ENCODE results near the gene DYNC2I2.
A peak's percentile ranks its signal among the peaks of the same experiment; 100 is the strongest.
"Not testable (repeated sequence)": the region's sequence is repeated elsewhere in the genome, so short reads cannot be mapped to it uniquely, and the experiment has no call there.

DYNC2I2 gene

GRCh38 chr9:128685636-128686489, 29.2 kb upstream of the DYNC2I2 start:
- no peak for DNase-seq (ENCODE audit: low spot score)

GRCh38 chr9:128684325-128685199, 27.9 kb upstream of the DYNC2I2 start:
- DNase-seq (ENCODE audit: low spot score) = peak; percentile 78

GRCh38 chr9:128684065-128684324, 27.3 kb upstream of the DYNC2I2 start:
- no peak for DNase-seq (ENCODE audit: low spot score)

GRCh38 chr9:128683340-128684064, 26.9 kb upstream of the DYNC2I2 start:
- peak; percentile 74 for DNase-seq (ENCODE audit: low spot score)

- DNase-seq (ENCODE audit: low spot score) = no peak
Measured at GRCh38 chr9:128677794-128678193, 21.1 kb upstream of the DYNC2I2 start.

- DNase-seq (ENCODE audit: low spot score) = no peak
Measured at GRCh38 chr9:128675382-128675781, 18.7 kb upstream of the DYNC2I2 start.

- no peak for DNase-seq (ENCODE audit: low spot score)
Measured at GRCh38 chr9:128669786-128670185, 13.1 kb upstream of the DYNC2I2 start.

- not testable (repeated sequence) for DNase-seq (ENCODE audit: low spot score)
Measured at GRCh38 chr9:128666481-128666941, 9.9 kb upstream of the DYNC2I2 start.

- DNase-seq (ENCODE audit: low spot score) = no peak
Measured at GRCh38 chr9:128657796-128658195, 1.1 kb upstream of the DYNC2I2 start.

GRCh38 chr9:128657344-128657704, 677 bp upstream of the DYNC2I2 start:
- DNase-seq (ENCODE audit: low spot score) = no peak

GRCh38 chr9:128654481-128654880, 2.2 kb downstream of the DYNC2I2 start:
- DNase-seq (ENCODE audit: low spot score) = no peak

- no peak for DNase-seq (ENCODE audit: low spot score)
Measured at GRCh38 chr9:128653908-128654307, 2.7 kb downstream of the DYNC2I2 start.

GRCh38 chr9:128651798-128652197, 4.8 kb downstream of the DYNC2I2 start:
- DNase-seq (ENCODE audit: low spot score) = no peak

- DNase-seq (ENCODE audit: low spot score) = not testable (repeated sequence)
Measured at GRCh38 chr9:128648206-128648605, 8.4 kb downstream of the DYNC2I2 start.

GRCh38 chr9:128643519-128644300, 12.9 kb downstream of the DYNC2I2 start:
- no peak for DNase-seq (ENCODE audit: low spot score)

GRCh38 chr9:128642675-128643245, 13.9 kb downstream of the DYNC2I2 start:
- no peak for DNase-seq (ENCODE audit: low spot score)

GRCh38 chr9:128640603-128641002, 16.0 kb downstream of the DYNC2I2 start:
- no peak for DNase-seq (ENCODE audit: low spot score)

GRCh38 chr9:128638580-128638979, 18.1 kb downstream of the DYNC2I2 start:
- no peak for DNase-seq (ENCODE audit: low spot score)

- DNase-seq (ENCODE audit: low spot score) = no peak
Measured at GRCh38 chr9:128637656-128638055, 19.0 kb downstream of the DYNC2I2 start.

- DNase-seq (ENCODE audit: low spot score) = no peak
Measured at GRCh38 chr9:128636556-128637530, 19.8 kb downstream of the DYNC2I2 start.

Data from left forelimb (tissue), 1 donor.